Panc1 (cell line): Measurements from ENCODE around the gene DIS3L2. TPM values are rescaled to one million over a fixed set of nuclear protein-coding genes. Genes with fewer than 3 reads are reported as not detected.

Source experiments
- ATAC-seq: fragments of 200-7000 bp; cut with Tn5 transposase; 2 replicates; pipeline ENCODE4 v1.9.1; 2020; ENCODE audit warnings: mild to moderate bottlenecking, moderate library complexity
- BruUV-seq: library from RNA; stranded (reverse); fragments of 400-500 nt; replicated peaks from 2 replicates; lab custom pipeline; 2021; lab: Mats Ljungman, UMichigan
- CTCF ChIA-PET: fragments of 300-600 bp; sonication (Branson Sonifier 250); formaldehyde crosslinking; loops from one replicate; lab custom pipeline; 2022; ENCODE audit warnings: antibody characterized with exemption; lab: Charles Lee
- POLR2A ChIA-PET: fragments of 300-600 bp; sonication (Branson Sonifier 250); formaldehyde crosslinking; loops from one replicate; lab custom pipeline; 2022; ENCODE audit warnings: antibody characterized with exemption; lab: Charles Lee
- DNase-seq: peaks from one replicate; pipeline ENCODE4 v3.0.0-alpha.2; 2010; ENCODE audit warnings: low read depth, low spot score
- H3K27ac ChIP-seq: 2 replicates; pipeline ENCODE4 v1.5.1; 2011; ENCODE audit warnings: mild to moderate bottlenecking, low read length, inconsistent platforms
- H3K27me3 ChIP-seq: fragments of 200-500 bp; sonication (Bioruptor generic); 2 replicates; pipeline ENCODE4 v1.6.0; 2014; ENCODE audit warnings: low read length, inconsistent platforms; ENCODE audit not compliant: control insufficient read depth, insufficient read depth
- H3K36me3 ChIP-seq: fragments of 200-500 bp; sonication (Bioruptor generic); 2 replicates; pipeline ENCODE4 v1.5.1; 2014; ENCODE audit warnings: inconsistent platforms, mild to moderate bottlenecking, low read length, moderate library complexity; ENCODE audit not compliant: control insufficient read depth, insufficient read depth
- H3K4me1 ChIP-seq: 2 replicates; pipeline ENCODE4 v1.5.1; 2011; ENCODE audit warnings: inconsistent platforms, mild to moderate bottlenecking, low read length, moderate library complexity; ENCODE audit not compliant: control insufficient read depth, insufficient read depth
- H3K4me3 ChIP-seq, 2 experiments: 2 replicates each; pipeline ENCODE4 v1.5.1; 2011 to 2012; ENCODE audit warnings: low read depth in 2 of 2, low read length in 2 of 2, mild to moderate bottlenecking in 2 of 2, inconsistent platforms in 1 of 2, moderate library complexity in 1 of 2
- H3K9me3 ChIP-seq: fragments of 200-500 bp; sonication (Bioruptor generic); 2 replicates; pipeline ENCODE4 v1.5.1; 2014; ENCODE audit warnings: low read depth, mild to moderate bottlenecking, inconsistent platforms, low read length, moderate library complexity; ENCODE audit not compliant: control insufficient read depth, insufficient read depth
- POLR2AphosphoS5 ChIP-seq: IDR thresholded peaks from 2 replicates; pipeline ENCODE4 v1.6.1; 2012; ENCODE audit warnings: mild to moderate bottlenecking, low read depth, low read length, moderate library complexity
- SIN3A ChIP-seq: IDR thresholded peaks from 2 replicates; pipeline ENCODE4 v1.6.1; 2012; ENCODE audit warnings: low read depth, mild to moderate bottlenecking, low read length, moderate library complexity, borderline replicate concordance; ENCODE audit not compliant: insufficient read depth
- TCF7L2 ChIP-seq: IDR thresholded peaks from 2 replicates; pipeline ENCODE4 v1.6.1; 2011; ENCODE audit warnings: mild to moderate bottlenecking, low read depth, low read length, inconsistent platforms
- in situ Hi-C: cut with HindIII; loops from 2 replicates; pipeline ENCODE4 v1.10.0; 2016; ENCODE audit warnings: low sequenced_read_pairs, low pct_unique_long_range_greater_than_20kb
- intact Hi-C: fragments of 100-400 bp; cut with micrococcal nuclease; formaldehyde crosslinking; loops from one replicate; pipeline ENCODE4 v1.10.0; 2022; ENCODE audit not compliant: unreplicated experiment
- total RNA-seq: library from RNA; stranded (reverse); gene quantifications from one replicate; pipeline ENCODE4 v1.2.1, GENCODE V29; 2021; ENCODE audit not compliant: unreplicated experiment
- TF ChIP-seq, protein P1 (sequence below): fragments of 450-650 bp; IDR thresholded peaks from 2 replicates; pipeline ENCODE4 v1.5.1; 2017; ENCODE audit warnings: mild to moderate bottlenecking
- TF ChIP-seq, protein P2 (sequence below), 2 experiments: IDR thresholded peaks; 2 replicates each; pipeline ENCODE4 v1.6.1; 2011 to 2012; ENCODE audit warnings: low read depth in 2 of 2, control low read depth in 1 of 2, low read length in 1 of 2, mild to moderate bottlenecking in 1 of 2, moderate library complexity in 1 of 2; ENCODE audit not compliant: insufficient read depth in 1 of 2

The DIS3L2 gene
- total RNA-seq, 1 experiment from 2014 or later, result 28.1 TPM

DNA sequence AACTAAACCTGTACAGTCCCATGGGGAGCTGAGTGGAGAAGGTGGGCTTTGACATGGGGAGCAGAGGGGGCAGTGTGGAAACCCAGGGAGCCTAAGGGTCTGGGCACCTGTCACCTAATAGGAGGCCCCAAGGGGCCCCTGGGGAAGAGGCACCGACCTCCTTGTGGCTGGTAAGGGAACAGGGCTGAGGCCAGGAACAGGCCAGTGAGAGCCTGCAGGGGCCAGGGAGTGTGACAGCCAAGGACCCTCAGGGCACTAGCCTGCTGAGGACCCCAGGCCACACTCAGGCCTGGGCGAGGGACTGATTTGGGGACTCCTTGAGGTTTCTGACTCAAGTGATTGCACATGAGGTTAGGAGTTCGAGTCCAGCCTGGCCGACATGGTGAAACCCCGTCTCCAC lies 392.6 kb downstream of the DIS3L2 start:
- ATAC-seq (no peak), DNase-seq (no peak)
- Histone ChIP-seq H3K27ac (no peak overlapping the region), H3K36me3 (no peaks in the 10 kb centered on the region), H3K4me1 (no peaks in the 10 kb centered on the region), H3K4me3 (no peak overlapping the region), H3K9me3 (no peaks in the 10 kb centered on the region), H3K27me3 (peaks cover 2% of the 10 kb centered on the region; the same call in 1 of the 2 replicates)
- ChIA-PET POLR2A (no interaction called here), CTCF (interaction anchor here (0.6 kb wide), 1 partner anchor 65 kb away, joined by 9 read pairs; no protein-coding TSS in a partner anchor)
- TF ChIP-seq SIN3A, result no peak
- intact Hi-C loops (no loop called here), in situ Hi-C loops (no loop called here)
- BruUV-seq, result no TSS peak

DNA sequence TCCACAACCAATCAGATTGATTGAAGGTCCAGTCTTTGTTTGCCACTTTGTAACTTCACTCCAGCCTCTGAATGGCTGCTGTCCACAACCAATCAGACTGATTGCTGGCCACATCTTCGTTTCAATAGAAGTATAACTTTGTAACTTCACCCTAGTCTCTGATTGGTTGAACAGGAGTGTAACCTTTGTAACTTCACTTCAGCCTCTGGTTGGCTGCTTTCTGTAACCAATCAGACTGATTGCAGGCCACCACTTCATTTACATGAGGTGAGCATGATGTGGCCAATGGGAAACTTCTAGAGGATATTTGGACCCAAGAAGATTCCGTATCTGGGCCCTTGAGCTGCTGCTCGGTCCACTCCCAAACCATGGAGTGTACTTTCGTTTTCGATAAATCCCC lies 400.1 kb downstream of the DIS3L2 start:
- in situ Hi-C loops, result no loop called here
- H3K36me3 ChIP-seq, result no peaks in the 10 kb centered on the region
- no peaks in the 10 kb centered on the region for H3K27me3 ChIP-seq
- H3K9me3 ChIP-seq, result no peaks in the 10 kb centered on the region
- TF ChIP-seq SIN3A (no peak), TCF7L2 (no peak), POLR2AphosphoS5 (no peak)
- TF ChIP-seq, protein P1, sequence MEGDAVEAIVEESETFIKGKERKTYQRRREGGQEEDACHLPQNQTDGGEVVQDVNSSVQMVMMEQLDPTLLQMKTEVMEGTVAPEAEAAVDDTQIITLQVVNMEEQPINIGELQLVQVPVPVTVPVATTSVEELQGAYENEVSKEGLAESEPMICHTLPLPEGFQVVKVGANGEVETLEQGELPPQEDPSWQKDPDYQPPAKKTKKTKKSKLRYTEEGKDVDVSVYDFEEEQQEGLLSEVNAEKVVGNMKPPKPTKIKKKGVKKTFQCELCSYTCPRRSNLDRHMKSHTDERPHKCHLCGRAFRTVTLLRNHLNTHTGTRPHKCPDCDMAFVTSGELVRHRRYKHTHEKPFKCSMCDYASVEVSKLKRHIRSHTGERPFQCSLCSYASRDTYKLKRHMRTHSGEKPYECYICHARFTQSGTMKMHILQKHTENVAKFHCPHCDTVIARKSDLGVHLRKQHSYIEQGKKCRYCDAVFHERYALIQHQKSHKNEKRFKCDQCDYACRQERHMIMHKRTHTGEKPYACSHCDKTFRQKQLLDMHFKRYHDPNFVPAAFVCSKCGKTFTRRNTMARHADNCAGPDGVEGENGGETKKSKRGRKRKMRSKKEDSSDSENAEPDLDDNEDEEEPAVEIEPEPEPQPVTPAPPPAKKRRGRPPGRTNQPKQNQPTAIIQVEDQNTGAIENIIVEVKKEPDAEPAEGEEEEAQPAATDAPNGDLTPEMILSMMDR, result no peak
- TF ChIP-seq, protein P2, sequence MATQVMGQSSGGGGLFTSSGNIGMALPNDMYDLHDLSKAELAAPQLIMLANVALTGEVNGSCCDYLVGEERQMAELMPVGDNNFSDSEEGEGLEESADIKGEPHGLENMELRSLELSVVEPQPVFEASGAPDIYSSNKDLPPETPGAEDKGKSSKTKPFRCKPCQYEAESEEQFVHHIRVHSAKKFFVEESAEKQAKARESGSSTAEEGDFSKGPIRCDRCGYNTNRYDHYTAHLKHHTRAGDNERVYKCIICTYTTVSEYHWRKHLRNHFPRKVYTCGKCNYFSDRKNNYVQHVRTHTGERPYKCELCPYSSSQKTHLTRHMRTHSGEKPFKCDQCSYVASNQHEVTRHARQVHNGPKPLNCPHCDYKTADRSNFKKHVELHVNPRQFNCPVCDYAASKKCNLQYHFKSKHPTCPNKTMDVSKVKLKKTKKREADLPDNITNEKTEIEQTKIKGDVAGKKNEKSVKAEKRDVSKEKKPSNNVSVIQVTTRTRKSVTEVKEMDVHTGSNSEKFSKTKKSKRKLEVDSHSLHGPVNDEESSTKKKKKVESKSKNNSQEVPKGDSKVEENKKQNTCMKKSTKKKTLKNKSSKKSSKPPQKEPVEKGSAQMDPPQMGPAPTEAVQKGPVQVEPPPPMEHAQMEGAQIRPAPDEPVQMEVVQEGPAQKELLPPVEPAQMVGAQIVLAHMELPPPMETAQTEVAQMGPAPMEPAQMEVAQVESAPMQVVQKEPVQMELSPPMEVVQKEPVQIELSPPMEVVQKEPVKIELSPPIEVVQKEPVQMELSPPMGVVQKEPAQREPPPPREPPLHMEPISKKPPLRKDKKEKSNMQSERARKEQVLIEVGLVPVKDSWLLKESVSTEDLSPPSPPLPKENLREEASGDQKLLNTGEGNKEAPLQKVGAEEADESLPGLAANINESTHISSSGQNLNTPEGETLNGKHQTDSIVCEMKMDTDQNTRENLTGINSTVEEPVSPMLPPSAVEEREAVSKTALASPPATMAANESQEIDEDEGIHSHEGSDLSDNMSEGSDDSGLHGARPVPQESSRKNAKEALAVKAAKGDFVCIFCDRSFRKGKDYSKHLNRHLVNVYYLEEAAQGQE (IDR thresholded peaks at IDR 0.05; ENCODE audit: insufficient read depth in 1 of 2, low read depth in 2 of 2, low read length in 1 of 2), result no peak
- no peak for DNase-seq
- H3K4me1 ChIP-seq, result peaks cover 4% of the 10 kb centered on the region; the same call in 1 of the 2 replicates
- intact Hi-C loops, result no loop called here
- CTCF ChIA-PET, result interaction anchor here (0.6 kb wide), 1 partner anchor 9 kb away, joined by 3 read pairs; no protein-coding TSS in a partner anchor
- no TSS peak for BruUV-seq
- H3K4me3 ChIP-seq, result no peak overlapping the region
- POLR2A ChIA-PET, result no interaction called here
- no peak overlapping the region for H3K27ac ChIP-seq
- ATAC-seq, result no peak

DNA sequence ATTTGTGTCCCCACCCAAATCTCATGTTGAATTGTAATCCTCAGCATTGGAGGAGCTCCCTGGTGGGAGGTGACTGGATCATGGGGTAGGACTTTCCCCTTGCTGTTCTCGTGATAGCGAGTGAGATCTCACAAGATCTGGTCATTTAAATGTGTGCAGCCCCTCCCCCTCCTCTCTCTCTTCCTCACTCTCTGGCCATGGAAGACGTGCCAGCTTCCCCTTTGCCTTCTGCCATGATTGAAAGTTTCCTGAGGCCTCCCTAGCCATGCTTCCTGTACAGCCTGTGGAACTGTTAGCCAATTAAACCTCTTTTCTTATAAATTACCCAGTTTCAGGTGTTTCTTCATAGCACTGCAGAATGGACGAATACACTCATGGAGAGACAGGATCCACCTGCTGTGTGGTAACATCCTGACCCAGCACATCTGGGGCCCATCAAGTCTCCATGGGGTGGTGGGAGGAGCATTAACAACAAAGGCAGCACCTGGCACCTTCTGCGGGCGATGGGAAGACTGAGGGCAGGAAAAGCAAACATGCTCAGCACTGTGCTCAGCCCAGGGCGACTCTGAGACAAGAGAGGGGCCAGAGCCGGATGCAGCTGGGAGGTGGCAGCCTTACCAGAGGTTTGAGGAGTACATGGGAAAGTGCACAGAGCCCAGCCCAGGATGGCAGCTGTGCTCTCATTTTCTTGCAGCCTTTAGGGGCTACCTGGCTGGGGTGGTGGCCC lies 400.8 kb downstream of the DIS3L2 start:
- no peaks in the 10 kb centered on the region for H3K9me3 ChIP-seq
- no peaks in the 10 kb centered on the region for H3K36me3 ChIP-seq
- in situ Hi-C loops (no loop called here), intact Hi-C loops (no loop called here)
- DNase-seq, result no peak
- H3K27me3 ChIP-seq, result no peaks in the 10 kb centered on the region
- CTCF ChIA-PET, result interaction anchor here (0.6 kb wide), 1 partner anchor 8 kb away, joined by 3 read pairs; no protein-coding TSS in a partner anchor
- POLR2A ChIA-PET, result no interaction called here
- no peak overlapping the region for H3K4me3 ChIP-seq
- ATAC-seq, result no peak
- no peak for TF ChIP-seq SIN3A
- TF ChIP-seq TCF7L2, result no peak
- no peak for TF ChIP-seq POLR2AphosphoS5
- TF ChIP-seq, protein P1, result no peak
- TF ChIP-seq, protein P2 (IDR thresholded peaks at IDR 0.05; ENCODE audit: insufficient read depth in 1 of 2, low read depth in 2 of 2, low read length in 1 of 2), result no peak
- peaks cover 4% of the 10 kb centered on the region; the same call in 1 of the 2 replicates for H3K4me1 ChIP-seq
- H3K27ac ChIP-seq, result no peak overlapping the region
- BruUV-seq, result no TSS peak
